Calu3 (cell line): ENCODE data around the gene GLT1D1. TPM values are rescaled to one million over a fixed set of nuclear protein-coding genes. Genes with fewer than 3 reads are reported as not detected.

Experiments
- BruUV-seq: library from RNA; stranded (reverse); fragments of 400-500 nt; replicated peaks from 2 replicates; lab custom pipeline; 2021; lab: Mats Ljungman, UMichigan
- CTCF ChIA-PET: fragments of 300-600 bp; sonication (Branson Sonifier 250); formaldehyde crosslinking; loops from one replicate; lab custom pipeline; 2022; ENCODE audit warnings: antibody characterized with exemption; lab: Charles Lee
- DNase-seq: peaks from one replicate; pipeline ENCODE4 v3.0.0; 2022
- H3K27ac Mint-ChIP-seq: one replicate; pipeline ENCODE4 v1.8.0; 2022; ENCODE audit warnings: mixed read lengths; ENCODE audit not compliant: unreplicated experiment
- H3K27me3 Mint-ChIP-seq: one replicate; pipeline ENCODE4 v1.8.0; 2022; ENCODE audit warnings: mixed read lengths; ENCODE audit not compliant: unreplicated experiment
- H3K36me3 Mint-ChIP-seq: one replicate; pipeline ENCODE4 v1.8.0; 2022; ENCODE audit warnings: mild to moderate bottlenecking, moderate library complexity, mixed read lengths; ENCODE audit not compliant: insufficient read depth, unreplicated experiment
- H3K4me1 Mint-ChIP-seq: one replicate; pipeline ENCODE4 v1.8.0; 2022; ENCODE audit warnings: mild to moderate bottlenecking, low read depth, mixed read lengths; ENCODE audit not compliant: unreplicated experiment
- H3K4me3 Mint-ChIP-seq: one replicate; pipeline ENCODE4 v1.8.0; 2022; ENCODE audit warnings: mild to moderate bottlenecking, low read depth, moderate library complexity, mixed read lengths; ENCODE audit not compliant: unreplicated experiment
- H3K9me3 Mint-ChIP-seq: one replicate; pipeline ENCODE4 v1.8.0; 2022; ENCODE audit warnings: low read depth, mixed read lengths; ENCODE audit not compliant: unreplicated experiment
- intact Hi-C: fragments of 100-400 bp; cut with micrococcal nuclease; formaldehyde crosslinking; loops from one replicate; pipeline ENCODE4 v1.10.0; 2022; ENCODE audit not compliant: unreplicated experiment
- total RNA-seq: library from RNA; stranded (reverse); gene quantifications from 2 replicates; pipeline ENCODE4 v1.2.3, GENCODE V29; 2022
- TF ChIP-seq, protein P1 (sequence below): fragments of 200-600 bp; IDR thresholded peaks from one replicate; pipeline ENCODE4 v1.8.0; 2022; ENCODE audit warnings: antibody characterized with exemption; ENCODE audit not compliant: unreplicated experiment

GLT1D1 gene
- total RNA-seq, 1 experiment from 2014 or later, result not detected

GRCh38 chr12:128951448-128951847 lies 98.2 kb downstream of the GLT1D1 start:
- peaks cover 22% of the 10 kb centered on the region for H3K9me3 Mint-ChIP-seq
- H3K27me3 Mint-ChIP-seq, result no peaks in the 10 kb centered on the region
- TF ChIP-seq, protein P1, sequence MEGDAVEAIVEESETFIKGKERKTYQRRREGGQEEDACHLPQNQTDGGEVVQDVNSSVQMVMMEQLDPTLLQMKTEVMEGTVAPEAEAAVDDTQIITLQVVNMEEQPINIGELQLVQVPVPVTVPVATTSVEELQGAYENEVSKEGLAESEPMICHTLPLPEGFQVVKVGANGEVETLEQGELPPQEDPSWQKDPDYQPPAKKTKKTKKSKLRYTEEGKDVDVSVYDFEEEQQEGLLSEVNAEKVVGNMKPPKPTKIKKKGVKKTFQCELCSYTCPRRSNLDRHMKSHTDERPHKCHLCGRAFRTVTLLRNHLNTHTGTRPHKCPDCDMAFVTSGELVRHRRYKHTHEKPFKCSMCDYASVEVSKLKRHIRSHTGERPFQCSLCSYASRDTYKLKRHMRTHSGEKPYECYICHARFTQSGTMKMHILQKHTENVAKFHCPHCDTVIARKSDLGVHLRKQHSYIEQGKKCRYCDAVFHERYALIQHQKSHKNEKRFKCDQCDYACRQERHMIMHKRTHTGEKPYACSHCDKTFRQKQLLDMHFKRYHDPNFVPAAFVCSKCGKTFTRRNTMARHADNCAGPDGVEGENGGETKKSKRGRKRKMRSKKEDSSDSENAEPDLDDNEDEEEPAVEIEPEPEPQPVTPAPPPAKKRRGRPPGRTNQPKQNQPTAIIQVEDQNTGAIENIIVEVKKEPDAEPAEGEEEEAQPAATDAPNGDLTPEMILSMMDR, result no peak
- CTCF ChIA-PET, result no interaction called here
- BruUV-seq, result no TSS peak
- H3K4me1 Mint-ChIP-seq, result no peaks in the 10 kb centered on the region
- no peak for DNase-seq
- no peaks in the 10 kb centered on the region for H3K36me3 Mint-ChIP-seq
- H3K27ac Mint-ChIP-seq, result no peak overlapping the region
- H3K4me3 Mint-ChIP-seq, result no peak overlapping the region
- intact Hi-C loops, result no loop called here

DNA sequence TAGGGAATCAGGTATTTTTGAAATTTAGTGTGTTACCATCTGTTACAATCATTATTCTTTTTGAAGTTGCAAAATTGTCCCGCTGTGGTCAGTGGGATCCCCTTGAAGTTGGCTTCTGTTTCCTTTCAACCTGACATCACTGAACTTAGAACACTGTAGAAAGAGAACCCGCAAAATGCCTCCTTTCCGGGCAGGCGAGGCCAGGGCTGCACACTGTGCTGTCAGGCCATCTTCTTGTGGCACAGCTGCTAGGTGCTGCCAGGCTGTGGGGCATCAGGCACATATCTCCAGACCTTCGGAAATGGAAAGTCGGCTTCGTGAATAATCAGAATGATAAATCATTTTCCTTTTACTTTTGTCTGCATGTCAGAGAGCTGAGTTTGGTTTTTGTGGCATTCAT lies 103.5 kb downstream of the GLT1D1 start:
- H3K4me1 Mint-ChIP-seq, result no peaks in the 10 kb centered on the region
- no peaks in the 10 kb centered on the region for H3K27me3 Mint-ChIP-seq
- H3K27ac Mint-ChIP-seq, result no peak overlapping the region
- H3K36me3 Mint-ChIP-seq, result no peaks in the 10 kb centered on the region
- H3K4me3 Mint-ChIP-seq, result no peak overlapping the region
- BruUV-seq, result no TSS peak
- peaks cover 24% of the 10 kb centered on the region for H3K9me3 Mint-ChIP-seq
- CTCF ChIA-PET, result no interaction called here
- no peak for DNase-seq
- intact Hi-C loops, result no loop called here
- TF ChIP-seq, protein P1, result no peak

DNA sequence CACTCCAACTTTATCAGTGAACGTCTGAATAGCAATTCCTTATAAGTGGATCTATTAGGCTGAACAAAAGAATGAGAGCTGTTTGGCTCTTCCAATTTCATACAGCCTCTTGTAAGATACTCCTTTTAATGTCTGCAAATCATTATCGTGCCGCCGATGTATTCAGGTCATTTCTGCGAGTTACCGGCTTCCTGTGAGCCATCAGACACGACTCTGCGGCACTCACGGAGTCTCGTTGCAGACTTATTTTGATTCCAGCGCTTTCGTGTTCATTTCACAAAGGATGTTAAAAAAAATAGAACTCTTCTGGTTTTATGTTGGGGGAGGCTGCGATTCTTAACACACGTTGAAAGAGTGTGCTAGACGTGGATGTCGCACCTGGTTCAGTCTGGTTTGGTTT lies 106.6 kb downstream of the GLT1D1 start:
- TF ChIP-seq, protein P1, result no peak
- no TSS peak for BruUV-seq
- H3K9me3 Mint-ChIP-seq, result peaks cover 25% of the 10 kb centered on the region
- no peak overlapping the region for H3K4me3 Mint-ChIP-seq
- intact Hi-C loops, result no loop called here
- H3K27ac Mint-ChIP-seq, result no peak overlapping the region
- CTCF ChIA-PET, result no interaction called here
- no peaks in the 10 kb centered on the region for H3K36me3 Mint-ChIP-seq
- no peaks in the 10 kb centered on the region for H3K27me3 Mint-ChIP-seq
- DNase-seq, result no peak
- H3K4me1 Mint-ChIP-seq, result no peaks in the 10 kb centered on the region

DNA sequence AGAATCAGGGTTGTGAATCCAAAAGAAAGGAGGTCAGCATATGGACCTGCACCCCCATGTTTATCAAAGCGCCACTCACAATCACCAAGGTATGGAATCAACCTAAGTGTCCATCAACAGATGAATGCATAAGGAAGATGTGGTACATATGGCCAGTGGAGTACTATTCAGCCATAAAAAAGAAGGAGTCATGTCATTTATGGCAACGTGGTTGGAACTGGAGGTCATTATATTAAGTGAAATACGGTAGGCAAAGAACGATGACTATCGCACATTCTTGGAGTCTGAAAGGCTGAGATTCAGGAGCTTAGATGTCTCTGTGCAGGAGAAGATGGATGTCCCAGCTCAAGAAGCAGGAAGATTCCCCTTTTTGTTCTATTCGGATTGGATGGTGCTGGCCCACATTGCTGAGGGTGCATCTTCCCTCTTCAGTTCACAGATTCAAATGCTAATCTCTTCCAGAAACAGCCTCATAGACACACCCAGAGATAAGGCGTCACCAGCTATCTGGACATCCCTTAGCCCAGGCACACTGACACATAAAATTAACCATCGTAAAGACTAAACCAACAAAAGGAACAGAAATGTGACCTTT lies 108.1 kb downstream of the GLT1D1 start:
- H3K27me3 Mint-ChIP-seq, result no peaks in the 10 kb centered on the region
- no peak for DNase-seq
- H3K36me3 Mint-ChIP-seq, result no peaks in the 10 kb centered on the region
- CTCF ChIA-PET, result no interaction called here
- intact Hi-C loops, result no loop called here
- no TSS peak for BruUV-seq
- H3K4me3 Mint-ChIP-seq, result no peak overlapping the region
- H3K27ac Mint-ChIP-seq, result no peak overlapping the region
- H3K9me3 Mint-ChIP-seq, result peaks cover 21% of the 10 kb centered on the region
- TF ChIP-seq, protein P1, result no peak
- H3K4me1 Mint-ChIP-seq, result no peaks in the 10 kb centered on the region
